NCI-H2227 (cell line): ENCODE measurements around the gene KCTD16.
A peak's percentile ranks its signal among the peaks of the same experiment; 100 is the strongest.

Experiments used
- DNase-seq: peaks from one replicate; lab custom pipeline; 2025; ENCODE audit not compliant: unreplicated experiment; lab: John Stamatoyannopoulos, UW

Gene KCTD16

GRCh38 chr5:144162686-144163085 is 8.0 kb upstream of the KCTD16 start:
- no peak for DNase-seq

- no peak for DNase-seq
These were observed 4.0 kb upstream of the KCTD16 start for GRCh38 chr5:144166696-144167095.

- no peak for DNase-seq
These were observed 2.7 kb upstream of the KCTD16 start for GRCh38 chr5:144167998-144168397.

- no peak for DNase-seq
These were observed 783 bp upstream of the KCTD16 start for GRCh38 chr5:144169904-144170275.

GRCh38 chr5:144173766-144174165 is 3.1 kb downstream of the KCTD16 start:
- no peak for DNase-seq

- DNase-seq, result no peak
These were observed 6.9 kb downstream of the KCTD16 start for GRCh38 chr5:144177548-144177947.

- no peak for DNase-seq
These were observed 8.6 kb downstream of the KCTD16 start for GRCh38 chr5:144179226-144179625.

GRCh38 chr5:144183254-144183889 is 12.7 kb downstream of the KCTD16 start:
- DNase-seq, result peak; percentile 21

- no peak for DNase-seq
These were observed 17.1 kb downstream of the KCTD16 start for GRCh38 chr5:144187699-144188294.

GRCh38 chr5:144189800-144190429 is 19.2 kb downstream of the KCTD16 start:
- DNase-seq, result peak; percentile 10

- no peak for DNase-seq
These were observed 20.9 kb downstream of the KCTD16 start for GRCh38 chr5:144191531-144191930.

- DNase-seq, result no peak
These were observed 21.3 kb downstream of the KCTD16 start for GRCh38 chr5:144191998-144192397.

GRCh38 chr5:144192661-144193060 is 22.0 kb downstream of the KCTD16 start:
- no peak for DNase-seq

GRCh38 chr5:144194144-144194543 is 23.5 kb downstream of the KCTD16 start:
- DNase-seq, result no peak

GRCh38 chr5:144195448-144195847 is 24.8 kb downstream of the KCTD16 start:
- DNase-seq, result no peak

GRCh38 chr5:144196612-144197011 is 25.9 kb downstream of the KCTD16 start:
- DNase-seq, result peak; percentile 77

GRCh38 chr5:144198386-144198785 is 27.7 kb downstream of the KCTD16 start:
- DNase-seq, result no peak

GRCh38 chr5:144201588-144201987 is 30.9 kb downstream of the KCTD16 start:
- no peak for DNase-seq

- DNase-seq, result no peak
These were observed 31.4 kb downstream of the KCTD16 start for GRCh38 chr5:144202072-144202471.

GRCh38 chr5:144202726-144203125 is 32.1 kb downstream of the KCTD16 start:
- DNase-seq, result no peak

GRCh38 chr5:144203750-144204596 is 33.3 kb downstream of the KCTD16 start:
- DNase-seq, result peak; percentile 66

- peak; percentile 52 for DNase-seq
These were observed 34.5 kb downstream of the KCTD16 start for GRCh38 chr5:144205141-144205551.
